Gastrocnemius medialis (tissue), 4 donors: ENCODE results near the gene ATP2A1. TPM values are rescaled to one million over a fixed set of nuclear protein-coding genes. Genes with fewer than 3 reads are reported as not detected.

ENCODE experiments used
- ATAC-seq, 2 donors: fragments of 150-250 bp; one replicate each; pipeline ENCODE4 v1.9.1; 2016
- DNase-seq, 2 donors: peaks; one replicate each; pipeline ENCODE4 v3.0.0-alpha.2; 2019
- H3K27ac ChIP-seq, 4 donors: fragments of 200-600 bp; sonication (generic); 1 replicate in 1 of 4; 2 replicates in 3 of 4; pipeline ENCODE4 v1.5.1; 2016 to 2018; ENCODE audit warnings: mild to moderate bottlenecking in 2 of 4, moderate library complexity in 1 of 4
- H3K27me3 ChIP-seq, 3 donors: fragments of 200-600 bp; sonication (generic) in 2 of 3; 1 replicate in 1 of 3; 2 replicates in 2 of 3; pipeline versions ENCODE4 v1.5.1 to v1.6.0; 2016 to 2019; ENCODE audit warnings: mild to moderate bottlenecking in 1 of 3, moderate library complexity in 1 of 3
- H3K36me3 ChIP-seq, 2 donors: fragments of 200-600 bp; sonication (generic) in 1 of 2; one replicate each; pipeline ENCODE4 v1.5.1; 2017 to 2018
- H3K4me1 ChIP-seq, 2 donors: fragments of 200-600 bp; sonication (generic) in 1 of 2; one replicate each; pipeline ENCODE4 v1.5.1; 2016 to 2017; ENCODE audit warnings: mild to moderate bottlenecking in 2 of 2
- H3K4me3 ChIP-seq, 4 donors: fragments of 200-600 bp; sonication (generic) in 3 of 4; 1 replicate in 1 of 4; 2 replicates in 3 of 4; pipeline ENCODE4 v1.5.1; 2016 to 2019; ENCODE audit warnings: mild to moderate bottlenecking in 2 of 4
- H3K9me3 ChIP-seq, 3 donors: fragments of 200-600 bp; sonication (generic) in 2 of 3; 1 replicate in 1 of 3; 2 replicates in 2 of 3; pipeline ENCODE4 v1.5.1; 2016 to 2019
- CTCF ChIP-seq, 5 experiments: fragments of 450-650 bp in 3 of 5; fragments of 200-600 bp in 2 of 5; sonication (generic) in 2 of 5; IDR thresholded peaks in 4 of 5; conservative IDR thresholded peaks in 1 of 5; 1 replicate in 4 of 5; 2 replicates in 1 of 5; pipeline ENCODE4 v1.5.1; 2016 to 2019; ENCODE audit warnings: antibody characterized with exemption in 5 of 5, mild to moderate bottlenecking in 3 of 5, moderate library complexity in 3 of 5
- POLR2A ChIP-seq, 2 donors: fragments of 450-650 bp; IDR thresholded peaks; one replicate each; pipeline ENCODE4 v1.6.1; 2017; ENCODE audit warnings: antibody characterized with exemption in 2 of 2, mild to moderate bottlenecking in 2 of 2, moderate library complexity in 2 of 2
- in situ Hi-C, 4 donors: fragments of 200-750 bp; cut with MboI; loops; one replicate each; pipeline versions ENCODE4 v1.15.0 to v1.8.0; 2017; ENCODE audit warnings: low sequenced_read_pairs in 4 of 4
- intact Hi-C: fragments of 100-400 bp; cut with DNase I; formaldehyde crosslinking; loops from one replicate; pipeline ENCODE4 v1.15.1; 2023; ENCODE audit warnings: low total_unique reads
- total RNA-seq, 4 donors: library from RNA; depleted of rRNA; stranded (reverse); fragments of >200 nt; gene quantifications; one replicate each; pipeline versions ENCODE4 v1.1.0 to v1.2.3, GENCODE V29; 2016

Gene ATP2A1
- total RNA-seq, 4 donors from 2014 or later = 380 to 909 (median 764) TPM

- no peak overlapping the region for H3K4me3 ChIP-seq
- ATAC-seq (no peak), DNase-seq (no peak)
- intact Hi-C loops (no loop called here), in situ Hi-C loops (no loop called here)
- TF ChIP-seq POLR2A (IDR thresholded peaks at IDR 0.05) = no peak
- no peak for TF ChIP-seq CTCF (IDR thresholded peaks at IDR 0.05 in 4 of 5, conservative IDR thresholded peaks at IDR 0.05 in 1 of 5)
- H3K4me1 ChIP-seq = peaks cover 9% of the 10 kb centered on the region in 2 donors
- H3K36me3 ChIP-seq = no peaks in the 10 kb centered on the region
- H3K27ac ChIP-seq = no peak overlapping the region
- H3K9me3 ChIP-seq = no peaks in the 10 kb centered on the region
- no peaks in the 10 kb centered on the region for H3K27me3 ChIP-seq
Observed at GRCh38 chr16:28927815-28928214, 49.5 kb downstream of the ATP2A1 start.

- no peak overlapping the region for H3K27ac ChIP-seq
- no peaks in the 10 kb centered on the region for H3K27me3 ChIP-seq
- ATAC-seq (no peak), DNase-seq (no peak)
- H3K4me3 ChIP-seq = no peak overlapping the region
- H3K9me3 ChIP-seq = no peaks in the 10 kb centered on the region
- in situ Hi-C loops (no loop called here), intact Hi-C loops (no loop called here)
- TF ChIP-seq POLR2A (IDR thresholded peaks at IDR 0.05) (no peak), CTCF (IDR thresholded peaks at IDR 0.05 in 4 of 5, conservative IDR thresholded peaks at IDR 0.05 in 1 of 5) (no peak)
- no peaks in the 10 kb centered on the region for H3K36me3 ChIP-seq
- H3K4me1 ChIP-seq = peaks cover 4 to 5% of the 10 kb centered on the region in 2 donors
Observed at GRCh38 chr16:28930203-28930602, 51.9 kb downstream of the ATP2A1 start.

- Histone ChIP-seq H3K4me3 (no peak overlapping the region), H3K27ac (no peak overlapping the region), H3K27me3 (no peaks in the 10 kb centered on the region), H3K9me3 (no peaks in the 10 kb centered on the region), H3K36me3 (no peaks in the 10 kb centered on the region), H3K4me1 (peaks cover 4 to 5% of the 10 kb centered on the region in 2 donors)
- intact Hi-C loops (no loop called here), in situ Hi-C loops (no loop called here)
- DNase-seq (no peak), ATAC-seq (no peak)
- TF ChIP-seq CTCF (IDR thresholded peaks at IDR 0.05 in 4 of 5, conservative IDR thresholded peaks at IDR 0.05 in 1 of 5) = no peak
- no peak for TF ChIP-seq POLR2A (IDR thresholded peaks at IDR 0.05)
Observed at GRCh38 chr16:28930652-28931051, 52.4 kb downstream of the ATP2A1 start.

- ATAC-seq (no peak), DNase-seq (no peak)
- Histone ChIP-seq H3K9me3 (no peaks in the 10 kb centered on the region), H3K4me3 (no peak within 1 kb of the TSS), H3K4me1 (no peaks in the 10 kb centered on the region), H3K27me3 (no peaks in the 10 kb centered on the region), H3K36me3 (no peaks in the 10 kb centered on the region), H3K27ac (no peak within 1 kb of the TSS)
- no peak for TF ChIP-seq CTCF (IDR thresholded peaks at IDR 0.05 in 4 of 5, conservative IDR thresholded peaks at IDR 0.05 in 1 of 5)
- intact Hi-C loops (no loop called here), in situ Hi-C loops (no loop called here)
Observed at GRCh38 chr16:28931801-28932225, 53.5 kb downstream of the ATP2A1 start, which contains the start of gene CD19. TSS of gene CD19 (plus strand) at chr16:28931971. CDS start at chr16:28932001, 30 bp downstream.
